GM18508 (cell line): Measurements from ENCODE around the gene RSPH3.
"Not testable (repeated sequence)": the region's sequence is repeated elsewhere in the genome, so short reads cannot be mapped to it uniquely, and the experiment has no call there.

Experiments
- ATAC-seq: cut with Tn5 transposase; IDR thresholded peaks from one replicate; pipeline ENCODE4 v1.9.1; 2021; ENCODE audit warnings: moderate number of reproducible peaks; ENCODE audit not compliant: insufficient read depth, unreplicated experiment

The RSPH3 gene

DNA sequence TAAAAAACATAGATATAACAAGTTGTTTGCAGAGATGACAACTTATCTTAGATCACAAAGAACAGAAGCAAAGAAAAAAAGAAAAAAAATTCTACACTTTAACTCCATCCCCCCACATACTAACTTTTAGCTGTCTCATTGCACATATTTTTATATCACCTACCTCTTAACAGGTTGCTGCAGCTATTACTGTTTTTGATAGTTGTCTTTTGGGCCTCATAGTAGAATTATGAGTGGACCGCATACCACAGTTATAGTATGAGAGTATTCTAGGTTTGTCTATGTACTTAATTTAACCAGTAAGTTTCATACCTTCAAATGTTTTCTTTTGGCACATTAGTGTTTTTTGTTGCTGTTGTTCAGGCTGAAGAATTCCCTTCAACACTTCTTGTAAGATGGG is 12.3 kb downstream of the RSPH3 start:
- ATAC-seq = no peak

DNA sequence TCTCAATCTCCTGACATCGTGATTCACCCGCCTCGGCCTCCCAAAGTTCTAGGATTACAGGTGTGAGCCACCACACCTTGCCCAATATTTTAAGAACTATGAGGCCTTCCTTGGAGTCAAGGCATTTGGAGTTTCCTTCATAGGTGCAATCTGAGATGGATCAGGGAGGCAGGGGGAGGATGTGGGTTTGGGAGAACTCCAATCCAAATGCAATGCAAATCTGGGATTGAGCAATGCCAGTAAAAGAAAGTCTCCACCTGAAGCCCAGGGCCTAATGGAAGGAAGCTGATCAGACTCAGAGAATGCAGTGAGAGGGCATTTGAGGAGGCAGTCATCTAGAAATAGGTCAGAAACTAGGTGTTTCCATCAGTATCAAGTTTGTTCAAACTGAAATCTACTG is 21.2 kb downstream of the RSPH3 start:
- no peak for ATAC-seq

DNA sequence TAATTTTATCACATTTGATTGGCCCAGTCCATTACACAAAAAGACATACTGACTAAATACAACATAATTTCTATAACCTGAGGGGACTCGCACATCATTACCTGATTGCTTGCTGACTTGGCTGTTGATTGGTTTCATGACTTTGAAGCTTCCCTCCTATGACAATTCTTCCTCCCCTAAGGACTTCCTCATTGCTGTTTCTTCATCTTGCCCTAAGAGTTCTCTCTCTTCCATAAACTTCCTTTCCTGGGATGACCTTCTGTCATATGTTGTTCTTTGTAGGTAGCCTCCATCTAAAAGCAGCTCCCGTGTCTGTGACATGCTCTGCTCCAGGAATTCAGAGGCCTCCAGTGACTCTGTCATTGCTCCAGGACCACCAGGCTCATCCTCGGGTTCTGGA is 22.6 kb downstream of the RSPH3 start:
- ATAC-seq = no peak

DNA sequence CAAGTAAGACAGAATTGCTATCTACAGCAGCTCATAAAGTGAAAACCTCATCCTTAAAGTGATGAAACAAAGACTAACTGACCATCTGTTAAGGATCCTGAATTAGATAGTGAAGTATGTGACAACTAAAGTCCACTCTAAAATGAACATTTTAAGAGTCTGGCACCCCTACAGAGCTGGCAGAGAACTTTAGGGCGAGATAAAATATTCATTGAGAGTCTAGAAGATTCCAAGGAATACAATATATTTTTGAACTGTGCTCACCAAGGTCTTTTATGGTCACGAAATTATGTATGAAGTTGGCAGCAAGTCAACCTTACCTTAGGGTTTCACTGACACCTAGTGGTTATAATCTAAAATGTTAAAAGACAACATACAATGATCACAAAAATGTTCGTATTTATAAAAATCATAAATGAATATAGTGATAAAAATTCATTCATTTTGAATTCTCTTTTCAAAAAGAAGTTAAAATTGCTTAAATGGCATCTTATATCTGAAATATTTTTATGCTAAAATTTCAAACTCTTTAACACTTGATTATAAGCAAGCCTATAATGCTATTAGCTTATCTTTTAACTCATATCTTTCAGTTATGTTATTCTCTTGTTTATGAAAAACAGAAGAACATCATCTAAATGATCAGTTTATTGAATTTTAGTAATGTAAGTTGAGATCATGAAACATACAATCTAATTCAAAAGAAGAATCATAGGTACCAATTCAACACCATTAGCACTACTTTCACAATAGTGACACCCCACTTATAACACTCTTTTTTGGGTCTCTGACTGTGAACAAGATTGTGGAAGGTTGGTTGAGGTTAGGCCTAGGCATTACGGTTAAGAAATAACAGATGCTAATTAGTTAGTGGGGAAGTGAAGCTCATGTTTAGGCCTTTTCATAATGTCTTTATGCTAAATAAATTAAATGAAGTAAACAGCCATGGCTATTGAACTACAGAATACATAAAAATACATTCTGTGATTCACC is 27.5 kb downstream of the RSPH3 start:
- no peak for ATAC-seq

DNA sequence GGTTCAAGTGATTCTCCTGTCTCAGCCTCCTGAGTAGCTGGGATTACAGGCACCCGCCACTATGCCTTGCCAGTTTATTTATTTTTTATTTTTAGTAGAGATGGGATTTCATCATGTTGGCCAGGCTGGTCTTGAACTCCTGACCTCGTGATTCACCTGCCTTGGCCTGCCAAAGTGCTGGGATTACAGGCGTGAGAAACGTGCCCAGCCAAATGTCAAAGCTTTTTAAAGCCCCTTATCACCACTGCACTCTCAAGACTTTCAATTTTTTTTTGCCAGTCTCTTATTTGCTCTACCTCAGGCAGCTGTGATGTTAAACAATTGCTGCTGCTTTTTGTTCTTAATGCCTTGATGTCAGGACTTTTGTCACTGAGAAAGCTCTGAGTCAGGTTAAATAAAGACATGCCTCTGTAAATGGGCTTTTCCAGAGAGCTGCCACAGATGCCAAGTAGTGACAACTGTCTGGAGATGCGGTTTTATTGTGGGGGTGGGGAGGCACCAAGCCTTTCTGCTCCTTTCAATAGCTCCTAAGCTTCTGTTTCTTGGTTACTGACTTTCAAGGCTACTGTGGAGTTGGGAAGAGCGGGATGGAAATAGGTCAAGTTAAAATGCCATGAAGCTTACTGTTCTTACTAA is 29.2 kb downstream of the RSPH3 start:
- ATAC-seq = no peak

DNA sequence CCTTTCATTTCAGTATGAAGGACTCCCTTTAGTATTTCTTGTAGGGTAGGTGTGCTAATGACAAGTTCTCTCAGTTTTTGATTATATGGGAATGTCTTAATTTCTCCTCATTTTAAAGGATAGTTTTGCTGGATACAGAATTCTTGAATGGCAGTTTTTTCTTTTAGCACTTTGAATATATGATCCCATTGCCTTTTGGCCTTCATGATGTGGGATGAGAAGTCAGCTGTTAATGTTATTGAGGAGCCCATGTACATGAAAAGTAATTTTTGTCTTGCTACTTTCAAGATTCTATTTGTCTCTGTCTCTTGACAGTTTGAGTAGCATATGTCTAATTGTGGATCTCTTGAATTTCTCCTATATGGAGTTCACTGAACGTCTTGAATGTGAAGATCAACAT is 30.9 kb downstream of the RSPH3 start:
- ATAC-seq = no peak

DNA sequence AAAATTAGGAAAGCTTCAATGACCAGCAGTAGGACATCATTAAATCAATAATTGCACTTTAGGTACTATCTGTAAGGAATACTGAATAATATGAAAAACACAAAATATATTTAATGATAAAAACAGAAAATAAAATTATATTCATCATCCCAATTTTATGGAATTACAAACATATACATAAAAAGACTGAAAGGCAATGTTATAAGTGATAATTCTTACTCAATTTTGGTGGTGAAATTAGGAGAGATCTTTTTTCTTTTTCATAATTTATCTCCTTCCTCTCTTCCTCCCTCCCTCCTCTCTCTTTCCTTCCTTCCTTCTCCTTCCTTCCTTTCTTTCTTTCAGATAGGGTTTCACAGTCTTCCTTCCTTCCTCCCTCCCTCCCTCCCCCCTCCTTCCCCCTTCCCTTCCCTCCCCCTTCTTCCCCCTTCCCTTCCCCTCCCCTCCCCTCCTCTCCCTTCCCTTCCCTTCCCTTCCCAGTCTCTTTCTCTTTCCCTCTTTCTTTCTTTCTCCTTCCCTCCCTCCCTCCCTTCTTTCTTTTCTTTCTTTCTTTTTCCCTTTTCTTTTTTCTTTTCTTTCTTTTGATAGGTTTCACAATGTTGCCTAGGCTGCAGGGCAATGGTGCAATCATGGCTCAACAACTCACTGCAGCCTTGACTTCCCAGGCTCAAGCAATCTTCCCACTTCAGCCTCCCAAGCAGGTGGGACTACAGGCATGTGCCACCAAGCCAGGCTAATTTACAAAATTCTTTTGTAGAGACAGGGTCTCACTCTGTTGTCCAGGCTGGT is 36.8 kb downstream of the RSPH3 start:
- no peak for ATAC-seq

DNA sequence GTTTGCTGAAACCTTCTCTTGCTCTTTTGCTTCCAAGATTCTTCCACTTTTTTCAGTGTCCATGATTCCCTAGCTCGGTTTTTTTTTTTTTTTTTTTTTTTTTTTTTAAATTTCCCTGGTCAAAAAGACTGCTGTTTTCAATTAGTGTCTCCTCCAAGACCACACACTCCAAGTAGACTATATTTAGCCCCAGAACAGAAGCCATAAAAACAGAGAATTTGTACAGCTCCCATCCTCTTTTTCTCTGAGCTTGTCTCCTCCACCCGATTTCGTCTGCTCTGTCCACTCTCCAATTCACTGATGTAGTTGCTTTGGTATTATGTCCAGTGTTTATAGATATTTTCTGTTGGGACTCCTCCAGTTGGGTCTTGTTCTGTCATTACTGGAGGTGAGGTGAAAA is 37.6 kb downstream of the RSPH3 start:
- ATAC-seq = no peak

DNA sequence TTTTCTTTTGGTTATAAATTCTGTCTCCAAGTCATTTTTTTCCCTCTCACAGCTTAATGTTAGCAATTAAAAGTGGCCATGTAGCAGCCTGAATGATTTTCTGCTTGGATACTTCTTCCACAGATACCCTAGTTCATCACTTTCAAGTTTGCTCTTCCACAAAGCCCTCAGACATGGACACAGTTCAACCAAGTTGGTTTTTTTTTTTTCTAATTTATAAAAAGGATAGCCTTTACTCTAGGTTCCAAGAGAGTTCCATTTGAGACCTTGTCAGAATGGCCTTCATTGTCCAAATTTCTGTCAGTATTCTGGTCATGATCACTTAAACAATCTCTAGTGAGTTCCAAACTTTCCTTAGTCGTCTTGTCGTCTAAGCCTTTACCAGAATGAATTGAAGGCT is 40.0 kb downstream of the RSPH3 start:
- ATAC-seq = no peak

DNA sequence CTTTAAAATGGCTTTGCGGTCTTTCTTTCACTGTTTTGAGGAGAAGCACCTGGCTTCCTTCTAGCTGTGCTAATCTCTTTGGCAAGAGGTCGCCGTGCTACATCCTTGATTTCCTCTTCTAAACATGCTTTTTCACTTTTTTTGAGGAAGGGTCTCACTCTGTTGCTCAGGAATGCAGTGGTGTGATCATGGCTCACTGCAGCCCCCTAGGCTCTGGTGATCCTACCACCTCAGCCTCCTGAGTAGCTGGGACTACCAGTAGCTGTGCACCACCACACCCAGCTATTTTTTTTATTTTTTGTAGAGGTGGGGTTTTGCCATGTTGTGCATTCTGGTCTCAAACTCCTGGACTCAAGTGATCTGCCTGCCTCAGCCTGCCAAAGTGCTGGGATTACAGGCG is 40.5 kb downstream of the RSPH3 start:
- ATAC-seq = no peak

DNA sequence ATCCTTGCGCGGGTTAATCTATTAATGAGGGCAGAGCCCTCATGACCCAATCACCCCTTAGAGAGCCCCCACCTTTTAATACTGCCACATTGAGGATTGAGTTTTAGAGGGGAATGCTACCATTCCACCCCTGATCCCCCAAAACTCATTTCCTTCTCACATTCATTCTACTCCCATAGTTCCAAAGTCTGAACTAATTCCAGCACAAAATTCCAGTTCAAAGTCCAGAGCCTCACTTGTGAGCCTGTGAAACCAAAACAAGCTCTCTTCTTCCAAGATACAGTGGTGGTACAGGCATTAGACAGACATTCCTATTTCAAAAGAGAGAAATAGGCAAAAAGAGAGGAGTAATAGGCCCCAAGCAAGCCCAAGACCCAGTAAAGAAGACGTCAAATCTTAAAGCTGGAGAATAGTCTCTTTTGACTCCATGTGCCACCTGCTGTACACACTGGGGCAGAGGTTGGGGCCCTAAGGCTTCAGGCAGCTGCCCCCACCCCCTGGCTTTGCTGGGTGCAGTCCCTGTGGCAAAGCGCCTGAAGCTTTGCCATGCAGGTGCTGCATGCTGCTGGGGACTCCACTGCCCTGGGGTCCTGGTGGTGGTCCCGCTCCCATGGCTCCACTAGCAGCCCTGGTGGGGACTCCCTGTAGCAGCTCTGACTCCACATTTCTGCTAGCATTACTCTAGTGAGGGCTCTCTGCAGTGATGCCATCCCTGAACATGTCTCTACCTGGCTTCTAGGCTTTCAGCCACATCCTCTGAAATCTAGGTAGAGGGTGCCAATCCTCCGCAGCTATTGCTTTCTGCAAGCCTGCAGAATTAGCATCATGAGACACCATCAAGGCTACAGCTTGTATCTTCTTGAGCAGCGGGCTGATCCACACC is 41.3 kb downstream of the RSPH3 start:
- ATAC-seq = no peak

DNA sequence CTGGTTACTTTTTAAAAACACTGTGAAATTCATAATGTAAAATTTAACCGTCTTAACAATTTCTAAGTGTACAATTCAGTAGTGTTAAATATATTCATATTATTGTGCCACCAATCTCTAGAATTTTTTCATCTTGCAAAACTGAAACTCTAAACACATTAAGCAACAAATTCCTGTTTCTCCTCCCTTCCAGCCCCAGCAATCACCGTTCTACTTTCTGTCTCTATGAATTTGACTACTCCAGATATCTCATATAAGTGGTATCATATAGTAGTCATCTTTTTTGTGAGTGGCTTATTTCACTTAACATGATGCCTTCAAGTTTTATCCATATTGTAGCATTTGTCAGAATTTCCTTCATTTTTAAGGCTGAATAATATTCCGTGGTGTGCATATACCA is 44.7 kb downstream of the RSPH3 start:
- no peak for ATAC-seq

DNA sequence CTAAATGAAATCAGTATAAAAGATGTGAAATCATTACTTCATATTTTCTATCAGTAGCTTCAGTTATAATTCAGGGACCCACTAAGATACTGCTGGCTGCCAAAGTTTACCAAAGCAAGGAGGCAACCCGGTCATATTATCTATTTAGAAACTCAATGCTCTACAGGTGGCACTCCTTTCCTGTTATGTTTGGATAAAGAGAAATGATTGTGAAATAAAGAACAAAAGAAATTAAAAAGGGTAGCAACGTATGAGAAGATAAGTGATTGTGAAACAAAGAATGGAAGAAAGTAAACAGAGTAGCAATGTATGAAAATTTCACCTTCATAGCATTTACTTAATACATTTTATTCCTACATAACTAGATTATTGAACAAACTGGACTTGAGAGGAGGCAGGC is 45.2 kb downstream of the RSPH3 start:
- ATAC-seq = no peak

DNA sequence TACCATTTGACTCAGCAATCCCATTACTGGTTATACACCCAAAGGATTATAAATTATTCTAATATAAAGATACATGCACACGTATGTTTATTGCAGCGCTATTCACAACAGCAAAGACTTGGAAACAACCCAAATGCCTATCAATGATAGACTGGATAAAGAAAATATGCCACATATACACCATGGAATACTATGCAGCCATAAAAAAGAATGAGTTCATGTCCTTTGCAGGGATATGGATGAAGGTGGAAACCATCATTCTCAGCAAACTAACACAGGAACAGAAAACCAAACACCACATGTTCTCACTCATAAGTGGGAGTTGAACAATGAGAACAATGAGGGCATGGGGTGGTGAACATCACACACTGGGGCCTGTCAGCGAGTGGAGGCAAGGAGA is 48.0 kb downstream of the RSPH3 start:
- ATAC-seq = not testable (repeated sequence)

DNA sequence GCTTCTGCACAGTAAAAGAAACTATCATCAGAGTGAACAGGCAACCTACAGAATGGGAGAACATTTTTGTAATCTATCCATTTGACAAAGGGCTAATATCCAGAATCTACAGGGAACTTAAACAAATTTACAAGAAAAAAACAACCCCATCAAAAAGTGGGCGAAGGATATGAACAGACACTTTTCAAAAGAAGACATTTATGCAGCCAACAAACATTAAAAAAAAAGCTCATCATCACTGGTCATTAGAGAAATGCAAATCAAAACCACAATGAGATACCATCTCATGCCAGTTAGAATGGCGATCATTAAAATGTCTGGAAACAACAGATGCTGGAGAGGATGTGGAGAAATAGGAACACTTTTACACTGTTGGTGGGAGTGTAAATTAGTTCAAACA is 48.4 kb downstream of the RSPH3 start:
- ATAC-seq = not testable (repeated sequence)

DNA sequence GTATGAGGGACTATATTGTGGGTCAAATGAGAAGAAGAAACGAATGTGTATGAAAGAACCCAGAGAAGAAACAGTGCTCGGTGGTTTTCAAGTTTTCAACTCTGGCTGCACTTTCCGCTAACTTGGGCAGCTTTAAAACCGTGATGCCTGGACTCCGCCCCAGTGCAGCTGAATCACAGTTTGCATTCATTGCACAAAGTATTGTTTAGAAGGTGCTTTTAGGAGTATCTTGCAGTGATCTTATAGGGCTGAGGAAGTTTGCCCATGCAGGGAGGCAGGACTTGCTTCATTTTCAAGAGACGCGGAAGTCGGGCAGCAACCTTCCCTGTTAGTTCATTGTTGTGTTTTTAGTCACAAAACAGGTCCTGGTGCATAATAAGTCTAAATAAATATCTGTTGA is 52.7 kb downstream of the RSPH3 start:
- ATAC-seq = no peak

DNA sequence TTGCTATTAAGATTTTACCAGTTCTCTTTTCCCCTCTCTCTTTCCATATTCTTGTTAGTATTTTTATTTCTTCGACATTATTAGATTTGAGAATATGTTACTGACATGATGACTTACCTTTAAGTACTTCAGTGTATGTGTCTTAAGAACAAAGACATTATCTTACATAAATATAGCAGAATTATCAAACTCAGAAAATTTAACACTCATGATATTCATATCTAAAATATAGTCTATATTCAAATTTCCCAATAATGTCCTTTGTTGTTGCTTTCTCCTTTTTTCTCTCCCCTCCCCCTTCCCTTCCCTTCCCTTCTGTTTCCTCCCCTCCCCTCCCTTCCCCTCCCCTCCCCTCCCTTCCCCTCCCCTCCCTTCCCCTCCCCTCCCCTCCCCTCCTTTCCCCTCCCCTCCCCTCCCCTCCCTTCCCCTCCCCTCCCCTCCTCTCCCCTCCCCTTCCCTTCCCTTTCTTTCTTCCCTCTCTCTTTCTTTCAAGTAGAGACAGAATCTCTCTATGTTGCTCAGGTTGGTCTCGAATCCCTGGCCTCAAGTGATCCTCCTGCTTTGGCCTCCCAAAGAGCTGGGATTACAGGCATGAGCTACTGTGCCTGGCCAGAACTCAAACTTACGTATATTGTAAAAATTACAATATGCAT is 56.5 kb downstream of the RSPH3 start:
- no peak for ATAC-seq

DNA sequence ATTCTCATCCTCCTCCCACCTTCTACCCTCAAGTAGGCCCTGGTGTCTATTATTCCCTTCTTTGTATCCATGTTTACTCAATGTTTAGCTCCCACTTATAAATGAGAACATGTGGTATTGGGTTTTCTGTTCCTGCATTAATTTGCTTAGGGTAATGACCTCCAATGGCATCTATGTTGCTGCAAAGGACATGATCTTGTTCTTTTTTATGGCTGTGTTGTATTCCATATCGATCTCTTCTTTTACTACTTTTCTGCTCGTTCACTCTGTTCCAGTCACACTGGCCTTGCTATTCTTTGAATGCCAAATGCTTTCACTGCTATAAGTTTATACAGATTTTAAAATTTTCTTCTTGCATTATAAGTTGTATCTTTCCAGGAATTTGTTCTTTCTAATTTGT is 57.7 kb downstream of the RSPH3 start:
- no peak for ATAC-seq

DNA sequence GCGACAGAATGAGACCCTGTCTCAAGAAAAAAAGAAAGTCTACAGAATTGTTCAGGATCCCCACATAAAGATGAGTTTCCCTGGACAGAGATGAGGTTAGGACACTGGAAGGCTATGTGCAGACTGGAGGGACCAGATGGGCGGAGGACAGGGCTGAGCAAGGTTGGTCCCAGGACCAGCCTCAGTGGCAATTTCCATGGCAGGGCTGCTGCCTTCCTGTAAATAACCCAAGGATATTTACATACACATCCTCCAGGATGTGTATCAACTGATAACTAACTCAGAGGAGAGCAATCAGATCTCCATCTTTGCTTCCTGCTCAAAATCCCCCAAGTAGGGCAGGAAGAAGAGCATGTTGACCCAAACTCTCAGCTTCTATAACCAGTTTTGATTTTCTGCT is 58.8 kb downstream of the RSPH3 start:
- ATAC-seq = no peak
